Ovary (tissue), 3 donors: ENCODE results near the gene DOHH.

Experiments used
- EP300 ChIP-seq: sonication (generic); formaldehyde crosslinking; IDR thresholded peaks from one replicate; pipeline ENCODE4 v1.6.1; 2017; ENCODE audit warnings: antibody characterized with exemption
- POLR2A ChIP-seq: fragments of 450-650 bp; IDR thresholded peaks from one replicate; pipeline ENCODE4 v1.6.1; 2017; ENCODE audit warnings: antibody characterized with exemption, mild to moderate bottlenecking, moderate library complexity
- TF ChIP-seq, protein P1 (sequence below), 3 donors: fragments of 450-650 bp in 2 of 3; fragments of 200-600 bp in 1 of 3; IDR thresholded peaks; one replicate each; pipeline versions ENCODE4 v1.5.1 to v1.8.0; 2016 to 2022; ENCODE audit warnings: antibody characterized with exemption in 3 of 3, mild to moderate bottlenecking in 1 of 3
- donor health status: DM: no; HTN: no; CAD: no.

DNA sequence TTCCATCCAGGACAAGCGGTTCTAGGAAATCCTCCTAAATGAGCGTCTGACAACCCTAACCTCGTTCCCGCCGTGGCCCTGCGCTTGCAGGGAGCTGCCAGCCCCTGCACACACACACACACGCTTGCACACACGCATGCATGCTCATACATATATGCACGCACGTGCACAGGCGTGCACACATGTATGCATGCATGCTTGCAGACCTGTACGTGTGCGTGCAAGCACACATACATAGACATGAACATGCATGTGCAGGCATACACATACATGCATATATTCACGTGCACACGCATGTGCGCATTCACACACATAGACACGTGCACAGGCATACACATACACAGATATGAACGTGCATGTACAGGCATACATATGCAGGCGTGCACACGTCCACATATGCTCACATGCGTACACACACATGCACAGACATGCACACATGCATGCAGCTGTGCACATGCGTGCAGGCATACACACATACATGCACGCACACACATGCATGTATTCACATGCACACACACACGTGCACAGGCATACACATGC, 55.7 kb downstream of the DOHH start:
- TF ChIP-seq, protein P1, sequence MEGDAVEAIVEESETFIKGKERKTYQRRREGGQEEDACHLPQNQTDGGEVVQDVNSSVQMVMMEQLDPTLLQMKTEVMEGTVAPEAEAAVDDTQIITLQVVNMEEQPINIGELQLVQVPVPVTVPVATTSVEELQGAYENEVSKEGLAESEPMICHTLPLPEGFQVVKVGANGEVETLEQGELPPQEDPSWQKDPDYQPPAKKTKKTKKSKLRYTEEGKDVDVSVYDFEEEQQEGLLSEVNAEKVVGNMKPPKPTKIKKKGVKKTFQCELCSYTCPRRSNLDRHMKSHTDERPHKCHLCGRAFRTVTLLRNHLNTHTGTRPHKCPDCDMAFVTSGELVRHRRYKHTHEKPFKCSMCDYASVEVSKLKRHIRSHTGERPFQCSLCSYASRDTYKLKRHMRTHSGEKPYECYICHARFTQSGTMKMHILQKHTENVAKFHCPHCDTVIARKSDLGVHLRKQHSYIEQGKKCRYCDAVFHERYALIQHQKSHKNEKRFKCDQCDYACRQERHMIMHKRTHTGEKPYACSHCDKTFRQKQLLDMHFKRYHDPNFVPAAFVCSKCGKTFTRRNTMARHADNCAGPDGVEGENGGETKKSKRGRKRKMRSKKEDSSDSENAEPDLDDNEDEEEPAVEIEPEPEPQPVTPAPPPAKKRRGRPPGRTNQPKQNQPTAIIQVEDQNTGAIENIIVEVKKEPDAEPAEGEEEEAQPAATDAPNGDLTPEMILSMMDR (IDR thresholded peaks at IDR 0.05) = no peak
- TF ChIP-seq POLR2A (no peak), EP300 (no peak)
